ENCODE measurements around the gene FUT1.

The FUT1 gene

DNA sequence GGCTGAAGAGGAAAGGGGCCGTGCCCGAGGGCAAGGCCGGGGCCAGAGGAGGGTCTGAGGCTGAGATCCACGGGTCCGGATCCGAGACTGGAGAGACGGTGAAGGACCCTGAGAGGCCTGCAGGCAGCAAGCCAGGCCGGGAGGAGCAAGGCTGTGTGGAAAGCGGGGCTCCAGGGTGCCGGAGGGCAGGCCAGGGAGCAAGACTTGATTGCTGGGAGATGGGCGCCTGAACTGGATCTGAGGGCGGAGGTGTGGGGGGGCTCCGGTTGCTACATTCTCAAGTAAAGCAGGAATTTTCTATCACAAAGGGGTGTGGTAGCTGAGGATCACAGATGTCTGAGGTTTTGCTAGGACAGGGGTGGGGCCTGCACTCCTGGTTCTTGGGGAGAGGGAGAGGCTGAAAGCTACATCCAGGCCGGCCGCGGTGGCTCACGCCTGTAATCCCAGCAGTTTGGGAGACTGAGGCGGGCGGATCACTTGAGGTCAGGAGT lies 36.7 kb downstream of the FUT1 start:
- no peak for DNase-seq

DNA sequence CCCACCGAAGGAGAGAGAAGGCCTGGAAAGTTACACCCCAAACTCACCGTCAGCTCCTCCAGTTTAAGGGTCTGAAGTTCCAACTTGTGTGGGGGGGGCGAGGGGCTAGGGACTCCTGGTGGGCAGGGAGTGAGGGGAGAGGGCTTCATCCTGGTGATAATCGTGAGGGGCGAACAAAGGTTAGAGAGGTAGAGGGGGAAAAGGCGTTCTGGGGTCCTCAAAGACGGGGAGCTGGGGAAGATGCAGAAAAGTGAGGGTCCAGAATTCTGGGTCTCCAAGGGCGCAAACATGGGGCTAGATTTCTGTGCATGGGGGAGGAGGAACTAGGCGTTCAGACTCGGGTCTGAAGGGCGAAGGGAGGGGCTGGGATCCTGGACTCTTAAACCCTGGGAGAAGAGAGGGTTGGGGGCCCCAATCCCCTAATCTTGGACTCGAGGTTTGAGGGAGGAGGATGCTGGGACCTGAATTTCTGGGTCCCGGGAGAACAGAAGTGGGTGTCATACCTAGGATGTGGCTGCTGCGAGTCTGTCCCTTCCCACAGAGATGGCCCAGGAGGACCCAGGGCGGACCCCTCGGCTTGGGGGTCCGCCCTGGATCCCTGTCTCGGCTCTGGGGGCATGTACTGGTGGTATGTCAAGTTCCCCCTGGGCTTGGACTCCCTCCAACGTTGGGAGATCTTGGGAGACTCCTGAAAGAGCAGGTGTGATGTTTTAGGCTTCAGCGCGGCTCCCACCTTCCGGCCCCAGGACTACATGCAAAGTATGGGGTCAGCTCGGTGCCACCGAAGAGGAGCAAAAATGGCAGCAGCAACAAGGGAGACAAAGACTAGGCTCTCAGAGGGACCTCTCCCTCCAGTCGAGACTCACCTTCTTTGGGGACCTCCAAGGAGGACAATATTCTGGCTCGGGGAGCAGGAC lies 37.4 kb downstream of the FUT1 start:
- DNase-seq = no peak

DNA sequence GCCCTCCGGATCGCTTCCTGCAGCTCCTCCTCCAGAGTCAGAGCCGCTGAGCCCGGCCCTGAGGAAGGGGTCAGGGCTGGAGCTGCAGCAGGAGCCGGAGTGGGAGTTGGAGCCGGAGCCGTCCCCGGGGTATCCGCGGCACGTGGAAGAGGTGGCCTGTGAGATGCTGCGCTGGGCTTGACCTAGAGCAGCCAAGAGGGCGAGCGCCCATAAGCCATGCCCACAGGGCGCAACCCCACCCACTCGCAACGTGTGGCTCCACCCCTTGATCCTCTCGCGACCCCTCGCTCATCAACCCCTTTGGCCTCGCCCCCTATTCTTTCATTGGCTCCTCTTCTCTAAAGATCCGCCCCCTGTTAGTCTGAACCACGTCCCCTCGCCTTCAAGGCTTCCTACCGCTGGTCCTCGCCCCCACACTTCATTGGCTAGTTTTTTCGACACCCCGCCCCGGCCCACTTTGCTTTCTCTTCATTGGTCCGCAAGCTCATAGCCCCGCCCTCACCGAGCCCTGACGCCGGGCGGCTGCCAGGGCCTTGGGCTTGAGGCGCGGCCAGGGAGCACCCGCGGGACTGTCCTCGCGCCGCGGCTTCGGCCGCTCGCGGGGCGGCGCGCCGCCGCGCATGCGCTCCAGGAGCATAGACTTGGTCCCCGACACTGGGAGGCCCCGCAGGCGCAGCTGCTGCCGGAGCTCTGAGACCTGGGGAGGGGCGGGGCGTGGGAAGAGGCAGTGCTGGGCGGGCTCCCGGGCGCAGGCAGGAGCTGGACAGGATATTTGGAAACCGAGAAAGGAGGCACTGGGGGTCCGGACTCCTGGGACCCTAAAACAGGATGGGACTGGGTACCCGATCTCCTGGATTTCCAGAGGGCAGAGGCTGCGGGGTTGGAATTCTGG lies 38.3 kb downstream of the FUT1 start:
- peak; percentile 98 for DNase-seq

DNA sequence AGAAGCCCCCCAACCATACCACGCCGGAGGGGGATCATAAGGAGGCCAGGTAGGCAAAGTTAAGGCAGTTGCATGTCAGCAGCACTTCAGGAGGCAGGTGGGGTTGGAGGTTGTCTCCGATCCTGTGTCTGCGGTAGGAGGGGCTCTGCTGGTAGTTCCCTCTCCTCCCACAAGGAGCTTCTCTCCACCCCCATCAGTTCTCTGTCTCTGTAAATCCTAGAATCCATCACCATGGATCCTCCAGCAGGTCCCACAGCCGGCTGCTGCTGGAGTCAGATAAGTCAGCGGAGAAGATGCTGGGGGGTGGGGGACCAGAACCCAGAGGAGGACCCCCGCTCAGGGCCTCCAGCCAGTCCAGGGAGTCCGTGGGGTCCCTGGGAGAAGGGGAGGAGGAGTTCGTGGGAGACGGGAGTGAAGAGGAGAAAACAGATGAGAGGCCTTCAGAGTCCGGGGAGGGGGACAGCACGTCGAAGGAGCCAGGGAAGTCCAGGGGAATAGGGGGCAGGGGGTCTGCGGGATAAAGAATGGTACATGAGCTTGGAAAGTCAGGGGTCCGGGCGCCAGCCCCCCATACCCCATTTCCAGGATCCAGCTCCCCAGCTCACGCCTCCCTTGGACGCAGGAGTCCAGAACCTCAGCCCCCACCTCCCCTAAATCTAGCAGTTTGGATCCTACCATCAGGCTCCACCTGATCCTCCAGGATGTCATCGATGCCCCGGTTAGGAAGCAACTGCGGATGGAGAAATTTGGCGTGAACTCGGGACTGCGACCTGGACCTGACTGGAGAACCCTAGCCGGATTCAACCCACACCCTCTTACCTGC lies 39.2 kb downstream of the FUT1 start:
- no peak for DNase-seq

DNA sequence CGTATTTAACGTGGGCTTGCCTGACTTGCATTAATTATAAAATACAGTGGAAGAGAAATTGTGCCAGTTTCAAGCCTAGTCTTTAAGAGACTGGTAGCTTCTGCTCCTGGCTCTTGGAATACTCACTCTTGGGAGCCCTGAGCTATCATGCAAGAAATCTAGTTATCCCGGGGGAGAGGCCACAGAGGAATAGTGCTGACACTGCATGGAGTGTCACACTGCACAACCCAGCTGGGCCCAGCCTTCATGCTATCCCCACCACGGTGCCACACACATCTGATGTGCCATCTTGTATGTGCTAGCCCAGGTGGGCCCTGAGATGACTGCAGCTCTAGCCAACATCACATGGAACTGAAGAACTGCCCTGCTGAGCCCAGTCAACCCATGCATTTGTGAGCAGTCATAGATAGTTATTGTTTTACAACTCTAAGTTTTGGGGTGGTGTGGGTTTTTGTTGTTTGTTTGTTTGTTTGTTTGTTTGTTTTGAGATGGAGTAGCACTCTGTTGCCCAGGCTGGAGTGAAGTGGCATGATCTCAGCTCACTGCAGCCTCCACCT lies 41.3 kb downstream of the FUT1 start:
- no peak for DNase-seq

DNA sequence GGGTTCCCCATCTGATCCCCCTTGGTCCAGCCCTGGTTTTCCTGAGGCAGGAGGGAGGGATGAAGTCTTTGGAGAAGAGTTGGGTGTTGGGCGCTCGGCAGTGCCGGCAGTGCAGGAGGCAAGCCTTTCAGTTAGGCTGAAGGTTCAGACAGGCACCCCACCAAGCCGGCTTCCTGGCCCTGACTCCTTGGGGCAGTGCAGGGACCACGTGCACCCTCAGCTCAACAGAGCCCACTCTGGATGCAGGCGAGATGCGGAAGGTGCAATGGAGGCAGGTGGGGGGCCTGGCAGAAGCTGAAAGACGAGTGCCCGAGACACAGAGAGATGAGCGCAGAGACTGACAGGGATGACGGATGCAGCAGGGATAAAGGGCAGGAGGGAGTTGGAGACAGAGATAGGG lies 44.0 kb downstream of the FUT1 start:
- no peak for DNase-seq

DNA sequence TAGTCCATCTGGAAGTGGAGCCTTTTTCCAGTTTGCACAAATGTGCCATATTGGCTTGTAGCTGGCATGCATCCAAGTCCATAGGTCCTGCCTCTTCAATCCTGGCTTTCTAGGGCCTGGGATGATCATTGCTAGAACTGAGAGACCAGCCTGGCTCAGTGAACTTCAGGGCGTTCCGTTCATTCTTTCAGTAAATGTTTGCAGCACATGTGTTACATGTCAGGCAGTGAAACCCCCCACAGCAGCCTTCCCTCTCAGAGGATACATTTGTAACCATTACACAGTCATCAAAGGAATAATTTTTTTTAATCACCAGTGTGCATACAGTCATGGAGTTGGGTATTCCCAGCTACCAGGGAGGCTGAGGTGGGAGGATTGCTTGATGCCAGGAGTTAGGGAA lies 47.0 kb downstream of the FUT1 start:
- no peak for DNase-seq

DNA sequence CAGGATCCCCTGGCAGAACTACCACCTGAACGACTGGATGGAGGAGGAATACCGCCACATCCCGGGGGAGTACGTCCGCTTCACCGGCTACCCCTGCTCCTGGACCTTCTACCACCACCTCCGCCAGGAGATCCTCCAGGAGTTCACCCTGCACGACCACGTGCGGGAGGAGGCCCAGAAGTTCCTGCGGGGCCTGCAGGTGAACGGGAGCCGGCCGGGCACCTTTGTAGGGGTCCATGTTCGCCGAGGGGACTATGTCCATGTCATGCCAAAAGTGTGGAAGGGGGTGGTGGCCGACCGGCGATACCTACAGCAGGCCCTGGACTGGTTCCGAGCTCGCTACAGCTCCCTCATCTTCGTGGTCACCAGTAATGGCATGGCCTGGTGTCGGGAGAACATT lies 49.1 kb downstream of the FUT1 start:
- DNase-seq = no peak

DNA sequence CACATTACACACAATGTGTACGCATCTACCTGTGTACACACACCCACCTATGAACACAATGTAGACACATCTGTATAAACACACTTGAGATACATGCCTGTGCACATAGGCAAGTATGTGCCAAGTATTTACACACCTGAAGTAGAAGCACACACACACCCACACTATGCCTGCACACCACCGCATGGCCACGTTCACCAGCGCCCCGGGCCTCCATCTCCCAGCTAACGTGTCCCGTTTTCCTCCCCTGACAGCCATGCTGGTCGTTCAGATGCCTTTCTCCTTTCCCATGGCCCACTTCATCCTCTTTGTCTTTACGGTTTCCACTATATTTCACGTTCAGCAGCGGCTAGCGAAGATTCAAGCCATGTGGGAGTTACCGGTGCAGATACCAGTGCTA lies 49.7 kb downstream of the FUT1 start:
- DNase-seq = no peak

DNA sequence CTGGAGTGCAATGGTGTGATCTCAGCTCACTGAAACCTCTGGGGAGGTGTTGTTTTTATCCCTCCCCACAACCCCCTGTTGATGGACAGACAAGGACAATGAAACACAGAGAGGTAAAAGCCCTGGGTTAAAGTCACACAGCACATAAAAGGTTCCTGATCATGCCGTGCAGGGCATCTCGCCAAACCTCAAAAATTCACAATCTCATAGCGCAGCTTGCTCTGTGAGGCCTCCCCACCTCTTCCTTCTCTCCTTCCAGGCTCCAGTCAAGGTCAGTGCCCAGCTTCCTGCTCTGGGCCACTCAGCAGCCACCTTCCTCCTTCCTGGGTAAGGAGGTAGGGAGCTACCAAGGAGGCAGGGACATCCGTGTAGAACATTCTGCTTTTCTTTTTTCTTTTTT lies 54.4 kb downstream of the FUT1 start:
- no peak for DNase-seq
